Anterior cingulate cortex (tissue), 58 donors: ENCODE results near the gene GHITM.
"Not testable (repeated sequence)": the region's sequence is repeated elsewhere in the genome, so short reads cannot be mapped to it uniquely, and the experiment has no call there.

ENCODE experiments used
- DNase-seq, 58 donors: peaks; one replicate each; lab custom pipeline; 2025; lab: John Stamatoyannopoulos, UW

The GHITM gene, protein sequence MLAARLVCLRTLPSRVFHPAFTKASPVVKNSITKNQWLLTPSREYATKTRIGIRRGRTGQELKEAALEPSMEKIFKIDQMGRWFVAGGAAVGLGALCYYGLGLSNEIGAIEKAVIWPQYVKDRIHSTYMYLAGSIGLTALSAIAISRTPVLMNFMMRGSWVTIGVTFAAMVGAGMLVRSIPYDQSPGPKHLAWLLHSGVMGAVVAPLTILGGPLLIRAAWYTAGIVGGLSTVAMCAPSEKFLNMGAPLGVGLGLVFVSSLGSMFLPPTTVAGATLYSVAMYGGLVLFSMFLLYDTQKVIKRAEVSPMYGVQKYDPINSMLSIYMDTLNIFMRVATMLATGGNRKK

GRCh38 chr10:84139126-84140035, at the start of gene GHITM:
Gene GHITM (plus strand): TSS chr10:84139509. CDS start chr10:84141501, 1,992 bp downstream.
- peak; percentile 79 to 99 (median 98) for DNase-seq

DNA sequence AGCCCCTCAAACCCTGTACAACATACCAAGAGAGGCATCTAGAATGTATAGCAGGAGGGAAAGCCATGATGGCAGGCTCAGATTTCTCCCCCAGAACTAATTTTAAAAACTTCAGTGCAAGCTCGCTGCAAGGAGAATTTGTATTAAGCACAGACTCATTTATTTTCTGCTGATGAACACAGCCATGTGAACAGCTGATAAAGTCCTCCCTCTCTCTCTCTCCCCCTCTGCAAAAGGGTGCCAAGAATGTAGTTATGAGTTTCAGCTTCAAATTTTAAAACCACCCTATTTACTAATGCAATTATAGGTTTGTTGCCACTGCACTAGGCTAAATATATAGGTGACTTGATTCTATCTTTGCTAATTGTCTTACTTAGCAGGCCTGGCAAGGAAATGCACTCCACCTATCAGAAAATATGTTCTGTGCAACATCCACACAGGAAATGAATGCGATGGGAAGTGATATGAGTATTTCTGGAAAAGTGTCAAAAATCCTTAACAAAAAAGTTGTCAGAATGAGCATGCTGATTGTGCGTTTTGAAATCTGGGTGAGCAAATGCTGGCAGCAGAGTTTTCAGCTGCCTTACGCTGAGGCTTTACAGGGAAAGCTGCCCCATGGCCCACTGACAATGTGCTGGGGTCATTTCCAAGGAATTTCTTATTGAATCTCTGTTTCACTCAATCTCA, 43.4 kb upstream of the GHITM start:
- DNase-seq, result peak in 3 of 58 donors; percentile 4

GRCh38 chr10:84097787-84098353, 41.4 kb upstream of the GHITM start:
- DNase-seq, result no peak

DNA sequence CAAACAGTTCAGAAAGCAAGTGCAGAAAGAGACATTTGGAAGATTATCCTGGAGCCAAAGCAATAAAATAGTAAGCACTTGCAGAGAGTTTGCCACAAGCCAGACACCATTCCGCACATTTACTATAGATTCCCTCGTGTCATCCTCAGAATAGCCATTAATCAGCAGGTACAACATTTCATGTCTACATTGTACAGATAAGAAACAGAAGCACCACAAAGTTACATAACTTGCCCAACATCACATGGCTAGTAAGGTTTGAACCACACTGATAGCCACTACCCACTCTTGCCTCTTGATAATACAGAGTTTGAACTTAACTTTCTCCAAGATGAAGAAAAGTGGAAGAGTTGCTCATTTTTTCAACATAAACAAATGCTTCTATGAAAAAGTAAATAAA, 40.6 kb upstream of the GHITM start:
- DNase-seq, result no peak

DNA sequence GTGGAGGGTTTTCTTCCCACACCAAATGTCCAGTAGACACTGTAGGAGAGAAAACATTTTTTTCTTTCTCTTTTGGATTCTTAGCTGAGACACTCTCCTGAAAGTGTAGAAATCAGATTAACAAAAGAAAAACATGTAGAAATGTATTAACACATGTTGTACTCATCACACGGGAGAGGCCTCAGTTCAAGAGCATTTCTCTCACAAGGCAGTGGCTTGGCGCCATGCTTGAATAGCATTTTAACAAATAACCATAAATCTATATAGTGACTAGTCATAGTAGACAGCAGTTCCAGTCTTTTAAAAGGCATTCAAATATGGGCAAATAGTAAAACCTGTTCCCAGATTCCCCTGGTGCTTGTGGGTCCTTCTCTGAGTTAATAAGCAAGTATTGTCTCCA, 38.3 kb upstream of the GHITM start:
- DNase-seq, result no peak

- DNase-seq, result no peak
Measured at GRCh38 chr10:84108797-84109196, 30.5 kb upstream of the GHITM start.

GRCh38 chr10:84109772-84110171, 29.5 kb upstream of the GHITM start:
- DNase-seq, result not testable (repeated sequence)

GRCh38 chr10:84113468-84113867, 25.8 kb upstream of the GHITM start:
- not testable (repeated sequence) for DNase-seq

- peak in 1 of 58 donors; percentile 7 for DNase-seq
Measured at GRCh38 chr10:84114088-84114667, 25.1 kb upstream of the GHITM start.

GRCh38 chr10:84117204-84117603, 22.1 kb upstream of the GHITM start:
- DNase-seq, result not testable (repeated sequence)

- DNase-seq, result no peak
Measured at GRCh38 chr10:84117686-84118394, 21.5 kb upstream of the GHITM start.

DNA sequence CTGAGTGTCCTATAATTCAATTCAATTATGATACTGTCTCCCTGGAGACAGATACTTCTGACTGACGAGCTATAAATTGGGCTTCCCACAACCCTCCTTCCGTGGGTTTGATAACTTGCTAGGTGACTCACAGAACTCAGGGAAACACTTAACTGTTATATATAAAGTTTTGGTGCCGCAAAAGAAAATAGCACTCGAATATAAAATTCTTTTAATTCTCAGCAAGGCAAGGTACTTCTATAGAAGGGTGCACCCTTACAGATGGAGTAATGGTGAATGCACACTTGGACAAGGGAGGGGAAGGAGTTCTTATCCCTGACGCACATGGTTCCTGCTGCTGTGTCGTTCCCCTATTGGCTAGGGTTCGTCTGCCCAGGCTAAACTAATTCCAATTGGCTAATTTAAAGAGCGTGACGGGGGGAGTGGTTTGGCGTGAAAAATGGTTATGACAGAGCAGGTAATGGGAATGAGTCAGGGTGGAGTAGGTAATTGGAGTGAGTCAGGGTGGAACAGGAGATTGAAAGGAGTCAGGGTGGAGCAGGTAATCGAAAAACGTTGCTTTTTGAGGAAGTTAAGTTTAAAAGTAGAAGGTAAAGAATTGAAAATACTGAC, 20.8 kb upstream of the GHITM start:
- DNase-seq, result peak in 5 of 58 donors; percentile 4 to 51 (median 30)

DNA sequence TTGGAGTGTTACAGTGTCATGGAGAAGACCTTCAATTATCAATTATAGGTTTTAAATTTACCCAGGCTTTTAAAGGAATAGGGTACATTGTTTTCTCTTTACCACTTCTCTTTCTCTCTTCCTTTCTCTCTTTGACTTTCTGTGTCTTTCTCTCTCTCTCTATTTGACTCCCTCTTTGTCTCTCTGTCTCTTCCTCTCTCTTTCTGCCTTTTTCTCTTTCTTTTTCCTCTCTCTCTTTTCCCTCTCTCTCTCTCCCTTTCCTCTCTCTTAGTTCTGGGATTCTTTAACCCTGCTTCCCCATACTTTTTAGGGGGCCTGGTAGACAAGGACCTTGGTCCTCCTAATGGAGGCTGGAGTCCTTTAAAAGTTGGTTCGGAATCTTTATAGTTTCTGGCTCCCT, 15.9 kb upstream of the GHITM start:
- no peak for DNase-seq

DNA sequence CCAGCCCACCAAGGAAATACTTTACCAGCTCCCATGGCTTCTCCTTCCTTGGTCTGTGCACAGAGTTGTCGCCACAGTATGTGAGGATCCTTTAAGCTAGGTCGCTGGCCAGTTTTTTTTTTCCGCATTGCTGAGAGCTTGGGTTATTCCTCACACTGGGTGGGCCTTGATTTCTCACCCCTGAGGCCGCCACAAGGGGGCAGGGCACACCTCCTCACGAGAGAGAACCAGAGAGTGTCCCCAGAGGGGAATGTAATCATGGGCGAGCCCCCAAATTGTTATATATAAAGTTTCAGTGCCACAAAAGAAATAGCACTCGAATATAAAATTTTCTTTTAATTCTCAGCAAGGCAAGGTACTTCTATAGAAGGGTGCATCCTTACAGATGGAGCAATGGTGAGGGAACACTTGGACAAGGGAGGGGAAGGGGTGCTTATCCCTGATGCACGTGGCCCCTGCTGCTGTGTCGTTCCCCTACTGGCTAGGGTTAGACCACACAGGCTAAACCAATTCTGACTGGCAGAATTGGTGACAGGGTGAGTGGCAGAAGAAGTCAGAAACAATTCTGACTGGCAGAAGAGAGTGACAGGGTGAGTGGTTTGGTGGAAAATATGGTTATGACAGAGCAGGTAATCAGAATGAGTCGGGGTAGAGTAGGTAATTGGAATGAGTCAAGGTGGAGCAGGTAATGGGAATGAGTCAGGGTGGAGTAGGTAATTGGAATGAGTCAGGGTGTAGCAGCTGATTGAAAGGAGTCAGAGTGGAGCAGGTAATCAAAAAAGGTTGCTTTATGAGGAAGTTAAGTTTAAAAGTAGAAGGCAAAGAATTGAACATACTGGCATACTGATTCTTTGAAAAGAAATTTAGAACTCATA, 13.2 kb upstream of the GHITM start:
- DNase-seq, result not testable (repeated sequence)

GRCh38 chr10:84126785-84127167, 12.5 kb upstream of the GHITM start:
- no peak for DNase-seq

DNA sequence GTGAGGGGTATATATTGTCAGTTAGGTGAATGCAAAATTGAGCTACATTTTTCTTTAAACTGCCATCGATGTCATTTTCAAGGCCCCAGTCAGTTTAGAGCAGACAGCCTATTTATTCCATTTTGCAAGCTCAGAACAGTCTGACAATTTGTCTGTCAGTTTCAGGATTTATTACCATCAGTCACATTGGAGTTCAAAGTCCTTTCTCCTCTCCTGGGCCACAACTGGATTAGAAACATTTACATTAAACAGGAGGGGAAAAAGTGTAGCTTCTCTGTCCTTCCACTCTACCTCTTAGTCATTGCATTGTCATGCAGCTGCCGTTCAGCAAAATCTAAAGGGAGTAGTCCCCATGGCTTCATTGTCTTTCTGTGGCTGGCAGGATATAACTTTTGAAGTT, 3.5 kb upstream of the GHITM start:
- DNase-seq, result no peak

- DNase-seq, result no peak
Measured at GRCh38 chr10:84137811-84138210, 1.5 kb upstream of the GHITM start.
